HEK293 (cell line): ENCODE measurements around the gene FOXN3.

Experiments used
- CTCF ChIA-PET: fragments of 350-600 bp; formaldehyde crosslinking; extraction: SDS; loops from one replicate; lab custom pipeline; 2021; ENCODE audit warnings: antibody characterized with exemption; lab: Yijun Ruan, JAX
- POLR2A ChIA-PET: fragments of 300-600 bp; formaldehyde crosslinking; extraction: SDS; loops from one replicate; lab custom pipeline; 2020; ENCODE audit warnings: antibody characterized with exemption, inconsistent platforms; lab: Yijun Ruan, JAX
- H3K27ac ChIP-seq: fragments of 200-500 bp; sonication (Bioruptor generic); 2 replicates; pipeline ENCODE4 v1.5.1; 2014; ENCODE audit warnings: low read depth, low read length, control low read depth, inconsistent platforms; ENCODE audit errors: extremely low read depth
- H3K36me3 ChIP-seq, 2 experiments: fragments of 200-500 bp in 1 of 2; sonication (Bioruptor generic) in 1 of 2; 1 replicate in 1 of 2; 2 replicates in 1 of 2; pipeline ENCODE4 v1.5.1; 2014 to 2017; ENCODE audit warnings: inconsistent platforms in 2 of 2, low read length in 2 of 2; ENCODE audit not compliant: control insufficient read depth in 2 of 2, insufficient read depth in 1 of 2
- H3K4me1 ChIP-seq: fragments of 200-500 bp; sonication (Bioruptor generic); 2 replicates; pipeline ENCODE4 v1.5.1; 2014; ENCODE audit warnings: mild to moderate bottlenecking, low read length, inconsistent platforms; ENCODE audit not compliant: control insufficient read depth, insufficient read depth
- H3K4me3 ChIP-seq: 2 replicates; pipeline ENCODE4 v1.5.1; 2011; ENCODE audit warnings: low read depth, mild to moderate bottlenecking, control low read depth, low read length, moderate library complexity
- H3K9me3 ChIP-seq: fragments of 200-500 bp; sonication (Bioruptor generic); 2 replicates; pipeline ENCODE4 v1.5.1; 2014; ENCODE audit warnings: low read depth, low read length, inconsistent platforms; ENCODE audit not compliant: control insufficient read depth, insufficient read depth
- BCL11A ChIP-seq: fragments of 450-650 bp; formaldehyde crosslinking; IDR thresholded peaks from 2 replicates; pipeline ENCODE4 v1.5.1; 2016; ENCODE audit warnings: low read depth, missing biosample characterization, missing genetic modification characterization
- MYNN ChIP-seq: fragments of 450-650 bp; formaldehyde crosslinking; IDR thresholded peaks from 2 replicates; pipeline ENCODE4 v1.5.1; 2016; ENCODE audit warnings: missing biosample characterization, missing genetic modification characterization, borderline replicate concordance
- ZFP3 ChIP-seq: fragments of 450-650 bp; formaldehyde crosslinking; IDR thresholded peaks from 2 replicates; pipeline ENCODE4 v1.5.1; 2016; ENCODE audit warnings: low read depth, missing biosample characterization, missing genetic modification characterization
- ZNF266 ChIP-seq: fragments of 450-650 bp; formaldehyde crosslinking; IDR thresholded peaks from 2 replicates; pipeline ENCODE4 v1.5.1; 2016; ENCODE audit warnings: missing biosample characterization, missing genetic modification characterization, low read depth
- ZNF324 ChIP-seq: fragments of 450-650 bp; formaldehyde crosslinking; IDR thresholded peaks from 2 replicates; pipeline ENCODE4 v1.5.1; 2016; ENCODE audit warnings: missing biosample characterization, missing genetic modification characterization
- ZNF416 ChIP-seq: fragments of 450-650 bp; formaldehyde crosslinking; IDR thresholded peaks from 2 replicates; pipeline ENCODE4 v1.5.1; 2016; ENCODE audit warnings: missing biosample characterization, missing genetic modification characterization
- ZNF514 ChIP-seq: fragments of 450-650 bp; formaldehyde crosslinking; IDR thresholded peaks from 2 replicates; pipeline ENCODE4 v1.5.1; 2016; ENCODE audit warnings: missing biosample characterization, missing genetic modification characterization
- ZNF521 ChIP-seq: fragments of 450-650 bp; formaldehyde crosslinking; IDR thresholded peaks from 2 replicates; pipeline ENCODE4 v1.5.1; 2017; ENCODE audit warnings: missing biosample characterization, mild to moderate bottlenecking, missing genetic modification characterization
- ZNF623 ChIP-seq: fragments of 450-650 bp; formaldehyde crosslinking; IDR thresholded peaks from 2 replicates; pipeline ENCODE4 v1.5.1; 2016; ENCODE audit warnings: missing biosample characterization, missing genetic modification characterization
- ZSCAN30 ChIP-seq: fragments of 450-650 bp; IDR thresholded peaks from 2 replicates; pipeline ENCODE4 v1.5.1; 2018; ENCODE audit warnings: missing biosample characterization, mild to moderate bottlenecking, missing genetic modification characterization, moderate library complexity
- TF ChIP-seq, protein P1 (sequence below): fragments of 450-650 bp; formaldehyde crosslinking; IDR thresholded peaks from 2 replicates; pipeline ENCODE4 v1.5.1; 2016; ENCODE audit warnings: missing biosample characterization, missing genetic modification characterization
- TF ChIP-seq, protein P2 (sequence below): fragments of 450-650 bp; formaldehyde crosslinking; IDR thresholded peaks from 2 replicates; pipeline ENCODE4 v1.5.1; 2016; ENCODE audit warnings: missing biosample characterization, missing genetic modification characterization, borderline replicate concordance
- TF ChIP-seq, protein P3 (sequence below): fragments of 450-650 bp; formaldehyde crosslinking; IDR thresholded peaks from 2 replicates; pipeline ENCODE4 v1.5.1; 2017; ENCODE audit warnings: missing biosample characterization, missing genetic modification characterization
- TF ChIP-seq, protein P4 (sequence below): sonication (generic); formaldehyde crosslinking; IDR thresholded peaks from 2 replicates; pipeline ENCODE4 v1.8.1; 2022; ENCODE audit warnings: mild to moderate bottlenecking, moderate library complexity, missing genetic modification reagents

The FOXN3 gene

DNA sequence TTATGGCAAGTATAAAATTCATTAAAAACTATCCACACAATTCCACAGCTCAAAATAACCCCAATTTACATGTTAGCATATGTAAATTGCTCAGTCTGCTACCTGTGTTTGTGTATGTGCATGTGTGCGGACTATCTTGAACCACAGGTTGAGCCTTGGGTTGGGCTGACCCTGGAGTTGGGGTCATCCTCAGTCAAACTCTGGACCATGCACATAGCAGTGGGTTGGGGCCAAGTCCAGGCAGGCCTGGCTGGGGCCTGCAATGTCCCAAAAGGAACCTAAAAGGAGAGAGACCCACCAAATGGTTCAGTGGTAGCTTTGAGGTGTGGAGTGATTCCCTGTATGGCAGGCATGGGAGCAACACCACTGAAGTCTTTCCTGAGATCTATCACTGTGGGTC, 156.1 kb downstream of the FOXN3 start:
- TF ChIP-seq ZFP3 = no peak
- TF ChIP-seq, all 188 proteins: peak for 0
- Histone ChIP-seq H3K4me1 (no peaks in the 10 kb centered on the region), H3K4me3 (no peak overlapping the region), H3K9me3 (no peaks in the 10 kb centered on the region), H3K27ac (no peak overlapping the region), H3K36me3 (no peaks in the 10 kb centered on the region)
- ChIA-PET POLR2A (no interaction called here), CTCF (no interaction called here)

DNA sequence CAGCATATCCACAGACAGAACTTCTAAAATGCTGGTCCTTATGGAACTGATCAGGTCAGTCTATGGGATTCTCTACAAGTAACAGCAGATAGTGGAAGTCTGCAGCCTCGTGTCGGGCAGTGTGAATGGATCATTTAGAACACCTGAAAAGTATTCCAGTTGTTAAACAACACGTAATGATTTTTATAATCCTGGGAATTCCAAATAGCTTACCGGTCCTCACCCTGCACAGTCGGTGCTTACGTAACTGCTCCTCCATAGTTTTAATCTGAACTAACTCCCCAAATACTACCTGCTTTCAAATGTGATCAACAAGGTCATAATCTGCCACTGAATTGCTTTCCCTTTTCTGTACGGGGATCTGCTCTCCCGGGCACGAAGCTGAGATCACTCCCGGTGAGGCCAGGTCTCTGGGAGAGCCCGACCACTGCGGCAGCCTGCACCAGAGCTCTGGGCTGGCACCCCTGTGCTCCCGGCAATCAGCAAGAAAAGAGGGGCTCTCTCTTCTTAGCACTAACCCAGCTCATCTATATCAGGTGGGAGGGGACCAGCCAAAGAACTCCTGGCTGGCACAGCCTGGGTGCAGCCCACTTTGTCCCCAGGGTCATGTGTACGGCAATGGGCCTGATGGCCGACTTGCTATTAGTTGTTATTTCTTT, 157.0 kb downstream of the FOXN3 start:
- Histone ChIP-seq H3K9me3 (no peaks in the 10 kb centered on the region), H3K27ac (no peak overlapping the region), H3K36me3 (no peaks in the 10 kb centered on the region), H3K4me1 (no peaks in the 10 kb centered on the region), H3K4me3 (no peak overlapping the region)
- ChIA-PET POLR2A (no interaction called here), CTCF (interaction anchor here (0.6 kb wide), 1 partner anchor 23 kb away, joined by 3 read pairs; no protein-coding TSS in a partner anchor)
- TF ChIP-seq MYNN = no peak
- no peak for TF ChIP-seq ZSCAN30 (tag by site-specific recombination)
- TF ChIP-seq, protein P1, sequence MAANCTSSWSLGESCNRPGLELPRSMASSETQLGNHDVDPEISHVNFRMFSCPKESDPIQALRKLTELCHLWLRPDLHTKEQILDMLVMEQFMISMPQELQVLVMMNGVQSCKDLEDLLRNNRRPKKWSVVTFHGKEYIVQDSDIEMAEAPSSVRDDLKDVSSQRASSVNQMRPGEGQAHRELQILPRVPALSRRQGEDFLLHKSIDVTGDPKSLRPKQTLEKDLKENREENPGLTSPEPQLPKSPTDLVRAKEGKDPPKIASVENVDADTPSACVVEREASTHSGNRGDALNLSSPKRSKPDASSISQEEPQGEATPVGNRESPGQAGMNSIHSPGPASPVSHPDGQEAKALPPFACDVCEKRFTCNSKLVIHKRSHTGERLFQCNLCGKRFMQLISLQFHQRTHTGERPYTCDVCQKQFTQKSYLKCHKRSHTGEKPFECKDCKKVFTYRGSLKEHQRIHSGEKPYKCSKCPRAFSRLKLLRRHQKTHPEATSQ (tag by site-specific recombination) = no peak
- TF ChIP-seq, protein P2, sequence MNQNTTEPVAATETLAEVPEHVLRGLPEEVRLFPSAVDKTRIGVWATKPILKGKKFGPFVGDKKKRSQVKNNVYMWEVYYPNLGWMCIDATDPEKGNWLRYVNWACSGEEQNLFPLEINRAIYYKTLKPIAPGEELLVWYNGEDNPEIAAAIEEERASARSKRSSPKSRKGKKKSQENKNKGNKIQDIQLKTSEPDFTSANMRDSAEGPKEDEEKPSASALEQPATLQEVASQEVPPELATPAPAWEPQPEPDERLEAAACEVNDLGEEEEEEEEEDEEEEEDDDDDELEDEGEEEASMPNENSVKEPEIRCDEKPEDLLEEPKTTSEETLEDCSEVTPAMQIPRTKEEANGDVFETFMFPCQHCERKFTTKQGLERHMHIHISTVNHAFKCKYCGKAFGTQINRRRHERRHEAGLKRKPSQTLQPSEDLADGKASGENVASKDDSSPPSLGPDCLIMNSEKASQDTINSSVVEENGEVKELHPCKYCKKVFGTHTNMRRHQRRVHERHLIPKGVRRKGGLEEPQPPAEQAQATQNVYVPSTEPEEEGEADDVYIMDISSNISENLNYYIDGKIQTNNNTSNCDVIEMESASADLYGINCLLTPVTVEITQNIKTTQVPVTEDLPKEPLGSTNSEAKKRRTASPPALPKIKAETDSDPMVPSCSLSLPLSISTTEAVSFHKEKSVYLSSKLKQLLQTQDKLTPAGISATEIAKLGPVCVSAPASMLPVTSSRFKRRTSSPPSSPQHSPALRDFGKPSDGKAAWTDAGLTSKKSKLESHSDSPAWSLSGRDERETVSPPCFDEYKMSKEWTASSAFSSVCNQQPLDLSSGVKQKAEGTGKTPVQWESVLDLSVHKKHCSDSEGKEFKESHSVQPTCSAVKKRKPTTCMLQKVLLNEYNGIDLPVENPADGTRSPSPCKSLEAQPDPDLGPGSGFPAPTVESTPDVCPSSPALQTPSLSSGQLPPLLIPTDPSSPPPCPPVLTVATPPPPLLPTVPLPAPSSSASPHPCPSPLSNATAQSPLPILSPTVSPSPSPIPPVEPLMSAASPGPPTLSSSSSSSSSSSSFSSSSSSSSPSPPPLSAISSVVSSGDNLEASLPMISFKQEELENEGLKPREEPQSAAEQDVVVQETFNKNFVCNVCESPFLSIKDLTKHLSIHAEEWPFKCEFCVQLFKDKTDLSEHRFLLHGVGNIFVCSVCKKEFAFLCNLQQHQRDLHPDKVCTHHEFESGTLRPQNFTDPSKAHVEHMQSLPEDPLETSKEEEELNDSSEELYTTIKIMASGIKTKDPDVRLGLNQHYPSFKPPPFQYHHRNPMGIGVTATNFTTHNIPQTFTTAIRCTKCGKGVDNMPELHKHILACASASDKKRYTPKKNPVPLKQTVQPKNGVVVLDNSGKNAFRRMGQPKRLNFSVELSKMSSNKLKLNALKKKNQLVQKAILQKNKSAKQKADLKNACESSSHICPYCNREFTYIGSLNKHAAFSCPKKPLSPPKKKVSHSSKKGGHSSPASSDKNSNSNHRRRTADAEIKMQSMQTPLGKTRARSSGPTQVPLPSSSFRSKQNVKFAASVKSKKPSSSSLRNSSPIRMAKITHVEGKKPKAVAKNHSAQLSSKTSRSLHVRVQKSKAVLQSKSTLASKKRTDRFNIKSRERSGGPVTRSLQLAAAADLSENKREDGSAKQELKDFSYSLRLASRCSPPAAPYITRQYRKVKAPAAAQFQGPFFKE (tag by site-specific recombination) = no peak
- no peak for TF ChIP-seq ZNF623 (tag by site-specific recombination)
- TF ChIP-seq, protein P3, sequence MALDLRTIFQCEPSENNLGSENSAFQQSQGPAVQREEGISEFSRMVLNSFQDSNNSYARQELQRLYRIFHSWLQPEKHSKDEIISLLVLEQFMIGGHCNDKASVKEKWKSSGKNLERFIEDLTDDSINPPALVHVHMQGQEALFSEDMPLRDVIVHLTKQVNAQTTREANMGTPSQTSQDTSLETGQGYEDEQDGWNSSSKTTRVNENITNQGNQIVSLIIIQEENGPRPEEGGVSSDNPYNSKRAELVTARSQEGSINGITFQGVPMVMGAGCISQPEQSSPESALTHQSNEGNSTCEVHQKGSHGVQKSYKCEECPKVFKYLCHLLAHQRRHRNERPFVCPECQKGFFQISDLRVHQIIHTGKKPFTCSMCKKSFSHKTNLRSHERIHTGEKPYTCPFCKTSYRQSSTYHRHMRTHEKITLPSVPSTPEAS = no peak
- TF ChIP-seq, protein P4, sequence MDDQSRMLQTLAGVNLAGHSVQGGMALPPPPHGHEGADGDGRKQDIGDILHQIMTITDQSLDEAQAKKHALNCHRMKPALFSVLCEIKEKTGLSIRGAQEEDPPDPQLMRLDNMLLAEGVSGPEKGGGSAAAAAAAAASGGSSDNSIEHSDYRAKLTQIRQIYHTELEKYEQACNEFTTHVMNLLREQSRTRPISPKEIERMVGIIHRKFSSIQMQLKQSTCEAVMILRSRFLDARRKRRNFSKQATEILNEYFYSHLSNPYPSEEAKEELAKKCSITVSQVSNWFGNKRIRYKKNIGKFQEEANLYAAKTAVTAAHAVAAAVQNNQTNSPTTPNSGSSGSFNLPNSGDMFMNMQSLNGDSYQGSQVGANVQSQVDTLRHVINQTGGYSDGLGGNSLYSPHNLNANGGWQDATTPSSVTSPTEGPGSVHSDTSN (CRISPR knock-in tag) = no peak
- no peak for TF ChIP-seq BCL11A
- TF ChIP-seq ZNF416 (tag by site-specific recombination) = no peak
- TF ChIP-seq ZNF324 (tag by site-specific recombination) = no peak
- TF ChIP-seq ZNF521 (tag by site-specific recombination) = no peak
- no peak for TF ChIP-seq ZNF266
- no peak for TF ChIP-seq ZNF514 (tag by site-specific recombination)
